CD4-positive, CD25-positive, alpha-beta regulatory T cell (primary cell): ENCODE measurements around the gene RANBP17. TPM values are rescaled to one million over a fixed set of nuclear protein-coding genes. Genes with fewer than 3 reads are reported as not detected.
"Not testable (repeated sequence)": the region's sequence is repeated elsewhere in the genome, so short reads cannot be mapped to it uniquely, and the experiment has no call there.

Experiments used
- ATAC-seq, 2 donors: fragments of 150-1000 bp; cut with Tn5 transposase; one replicate each; pipeline ENCODE4 v1.10.0; 2021; ENCODE audit warnings: low read depth in 2 of 2, moderate number of reproducible peaks in 2 of 2, moderate library complexity in 1 of 2
- DNase-seq, 3 donors: peaks; one replicate each; pipeline versions ENCODE4 v3.0.0 to v3.0.0-alpha.2; 2012 to 2022; ENCODE audit warnings: mixed read lengths in 1 of 3
- H3K27ac ChIP-seq: one replicate; pipeline ENCODE4 v1.7.0; 2013; ENCODE audit warnings: mild to moderate bottlenecking, low read length; ENCODE audit not compliant: insufficient read depth, poor library complexity, severe bottlenecking
- H3K27me3 ChIP-seq: one replicate; pipeline ENCODE4 v1.7.0; 2013; ENCODE audit warnings: low read length; ENCODE audit not compliant: control insufficient read depth, insufficient read depth
- H3K36me3 ChIP-seq: one replicate; pipeline ENCODE4 v1.7.0; 2013; ENCODE audit warnings: mild to moderate bottlenecking, low read length, moderate library complexity; ENCODE audit not compliant: control insufficient read depth, insufficient read depth
- H3K4me1 ChIP-seq: 2 replicates; pipeline ENCODE4 v1.7.0; 2013; ENCODE audit warnings: mild to moderate bottlenecking, low read length; ENCODE audit not compliant: insufficient read depth, control insufficient read depth, poor library complexity, severe bottlenecking
- H3K4me3 ChIP-seq: one replicate; pipeline ENCODE4 v1.7.0; 2013; ENCODE audit warnings: low read depth, mild to moderate bottlenecking, low read length, moderate library complexity
- H3K9me3 ChIP-seq, 2 experiments: 1 replicate in 1 of 2; 2 replicates in 1 of 2; pipeline ENCODE4 v1.7.0; 2013; ENCODE audit warnings: low read length in 2 of 2, mild to moderate bottlenecking in 1 of 2, moderate library complexity in 1 of 2; ENCODE audit not compliant: control insufficient read depth in 2 of 2
- H3K27ac Mint-ChIP-seq, 3 donors: one replicate each; pipeline ENCODE4 v1.8.0; 2020 to 2022; ENCODE audit warnings: mild to moderate bottlenecking in 3 of 3, mixed read lengths in 3 of 3, moderate library complexity in 2 of 3
- H3K27me3 Mint-ChIP-seq: one replicate; pipeline ENCODE4 v1.8.0; 2022; ENCODE audit warnings: mild to moderate bottlenecking, mixed read lengths
- H3K36me3 Mint-ChIP-seq: one replicate; pipeline ENCODE4 v1.8.0; 2020; ENCODE audit warnings: mixed read lengths
- H3K4me1 Mint-ChIP-seq, 4 donors: one replicate each; pipeline ENCODE4 v1.8.0; 2020 to 2022; ENCODE audit warnings: mixed read lengths in 4 of 4, mild to moderate bottlenecking in 1 of 4
- H3K4me3 Mint-ChIP-seq, 4 donors: one replicate each; pipeline ENCODE4 v1.8.0; 2020 to 2022; ENCODE audit warnings: mild to moderate bottlenecking in 4 of 4, mixed read lengths in 4 of 4, moderate library complexity in 3 of 4
- H3K9me3 Mint-ChIP-seq, 7 donors: one replicate each; pipeline ENCODE4 v1.8.0; 2020 to 2022; ENCODE audit warnings: mixed read lengths in 7 of 7, mild to moderate bottlenecking in 3 of 7, moderate library complexity in 2 of 7
- polyA plus RNA-seq, 4 donors: library from polyadenylated mRNA; unstranded; fragments of 300-500 nt; fragmentation: Illumina TruSeq; gene quantifications; one replicate each; pipeline ENCODE4 v1.2.3, GENCODE V29; 2021
- total RNA-seq: library from RNA; stranded (reverse); gene quantifications from one replicate; pipeline ENCODE4 v1.2.3, GENCODE V29; 2022

The RANBP17 gene
- total and polyA plus RNA-seq, 5 donors from 2014 or later, result not detected

GRCh38 chr5:170832241-170832640, 29.6 kb upstream of the RANBP17 start:
- Histone ChIP-seq H3K36me3 (no peaks in the 10 kb centered on the region), H3K4me3 (no peak overlapping the region), H3K27me3 (no peaks in the 10 kb centered on the region), H3K9me3 (no peaks in the 10 kb centered on the region), H3K4me1 (no peaks in the 10 kb centered on the region), H3K27ac (no peak overlapping the region)
- no peak overlapping the region for H3K27ac Mint-ChIP-seq
- no peaks in the 10 kb centered on the region for H3K36me3 Mint-ChIP-seq
- ATAC-seq (no peak), DNase-seq (no peak)
- H3K4me1 Mint-ChIP-seq, result no peaks in the 10 kb centered on the region
- H3K9me3 Mint-ChIP-seq, result peaks cover 0 to 9% (median 3%) of the 10 kb centered on the region in 7 donors
- H3K4me3 Mint-ChIP-seq, result no peak overlapping the region
- no peaks in the 10 kb centered on the region for H3K27me3 Mint-ChIP-seq

- H3K4me3 Mint-ChIP-seq, H3K9me3 Mint-ChIP-seq, H3K36me3 Mint-ChIP-seq, H3K27me3 ChIP-seq, H3K27me3 Mint-ChIP-seq, H3K27ac Mint-ChIP-seq, H3K4me3 ChIP-seq, ATAC-seq, H3K36me3 ChIP-seq, H3K4me1 ChIP-seq, H3K9me3 ChIP-seq, H3K4me1 Mint-ChIP-seq, DNase-seq, H3K27ac ChIP-seq: not testable (repeated sequence)
Observed at GRCh38 chr5:170833981-170834380, 27.8 kb upstream of the RANBP17 start.

GRCh38 chr5:170836226-170836625, 25.6 kb upstream of the RANBP17 start:
- Mint-ChIP-seq H3K4me3 (no peak overlapping the region), H3K9me3 (peaks cover 0 to 10% (median 3%) of the 10 kb centered on the region in 7 donors), H3K27ac (no peak overlapping the region), H3K27me3 (no peaks in the 10 kb centered on the region), H3K4me1 (no peaks in the 10 kb centered on the region), H3K36me3 (no peaks in the 10 kb centered on the region)
- no peaks in the 10 kb centered on the region for H3K9me3 ChIP-seq
- ATAC-seq (no peak), DNase-seq (no peak)
- no peaks in the 10 kb centered on the region for H3K27me3 ChIP-seq
- H3K4me1 ChIP-seq, result no peaks in the 10 kb centered on the region
- no peak overlapping the region for H3K4me3 ChIP-seq
- no peaks in the 10 kb centered on the region for H3K36me3 ChIP-seq
- H3K27ac ChIP-seq, result no peak overlapping the region

DNA sequence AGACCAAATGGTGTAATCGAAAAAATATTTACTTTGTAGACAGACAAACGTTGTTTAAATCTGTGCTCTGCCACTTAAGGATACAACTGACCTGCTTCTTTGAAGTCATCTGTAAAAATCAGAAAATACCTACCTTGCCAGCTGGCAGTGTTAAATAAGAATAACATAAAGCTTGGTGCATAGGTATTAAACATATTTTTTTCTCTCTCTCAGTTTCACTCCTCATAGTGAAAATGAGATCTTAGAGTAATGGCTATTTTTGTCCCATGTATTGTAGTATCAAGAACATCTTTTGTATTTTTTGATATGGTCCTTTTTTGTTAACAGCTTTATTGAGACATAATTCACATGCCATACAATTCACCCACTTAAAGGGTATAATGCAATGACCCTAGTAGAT, 17.9 kb upstream of the RANBP17 start:
- ATAC-seq, result no peak
- Histone ChIP-seq H3K4me3 (no peak overlapping the region), H3K27me3 (no peaks in the 10 kb centered on the region), H3K36me3 (no peaks in the 10 kb centered on the region), H3K4me1 (no peaks in the 10 kb centered on the region), H3K9me3 (no peaks in the 10 kb centered on the region), H3K27ac (no peak overlapping the region)
- Mint-ChIP-seq H3K36me3 (no peaks in the 10 kb centered on the region), H3K4me1 (peaks cover 0 to 3% (median 1%) of the 10 kb centered on the region in 4 donors), H3K27ac (no peak overlapping the region), H3K27me3 (no peaks in the 10 kb centered on the region), H3K4me3 (no peak overlapping the region), H3K9me3 (peaks cover 0 to 8% (median 0%) of the 10 kb centered on the region in 7 donors)
- no peak for DNase-seq

DNA sequence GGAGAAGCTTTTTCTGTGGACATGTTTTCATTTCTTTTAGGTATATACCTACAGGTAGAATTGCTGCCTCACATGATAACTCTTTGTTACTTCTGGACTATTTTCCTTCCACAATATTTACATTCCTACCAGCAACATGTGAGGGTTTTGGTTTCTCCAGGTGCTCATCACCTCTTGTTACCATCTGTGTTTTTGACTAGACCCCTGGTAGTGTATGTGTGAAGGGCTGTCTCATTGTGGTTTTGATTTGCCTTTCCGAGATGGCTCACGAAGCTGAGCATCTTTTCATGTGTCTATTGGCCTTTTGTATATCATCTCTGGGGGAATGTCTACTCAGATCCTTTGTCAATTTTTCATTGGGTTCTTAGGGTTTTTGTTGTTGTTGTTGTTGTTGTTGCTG, 17.2 kb upstream of the RANBP17 start:
- Mint-ChIP-seq H3K27ac (no peak overlapping the region), H3K4me3 (no peak overlapping the region), H3K36me3 (no peaks in the 10 kb centered on the region), H3K4me1 (peaks cover 0 to 3% (median 1%) of the 10 kb centered on the region in 4 donors), H3K27me3 (no peaks in the 10 kb centered on the region), H3K9me3 (peaks cover 0 to 6% (median 0%) of the 10 kb centered on the region in 7 donors)
- no peaks in the 10 kb centered on the region for H3K36me3 ChIP-seq
- H3K27ac ChIP-seq, result no peak overlapping the region
- no peak for ATAC-seq
- no peaks in the 10 kb centered on the region for H3K27me3 ChIP-seq
- H3K4me3 ChIP-seq, result no peak overlapping the region
- no peak for DNase-seq
- H3K4me1 ChIP-seq, result no peaks in the 10 kb centered on the region
- no peaks in the 10 kb centered on the region for H3K9me3 ChIP-seq

GRCh38 chr5:170846416-170846815, 15.4 kb upstream of the RANBP17 start:
- ATAC-seq (no peak), DNase-seq (no peak)
- H3K9me3 ChIP-seq, result no peaks in the 10 kb centered on the region
- no peak overlapping the region for H3K4me3 ChIP-seq
- Mint-ChIP-seq H3K4me3 (no peak overlapping the region), H3K4me1 (peaks cover 0 to 3% (median 1%) of the 10 kb centered on the region in 4 donors), H3K27me3 (peaks cover 2% of the 10 kb centered on the region), H3K27ac (no peak overlapping the region), H3K9me3 (peaks cover 0 to 6% (median 0%) of the 10 kb centered on the region in 7 donors), H3K36me3 (no peaks in the 10 kb centered on the region)
- no peaks in the 10 kb centered on the region for H3K27me3 ChIP-seq
- H3K4me1 ChIP-seq, result no peaks in the 10 kb centered on the region
- H3K27ac ChIP-seq, result no peak overlapping the region
- H3K36me3 ChIP-seq, result no peaks in the 10 kb centered on the region

DNA sequence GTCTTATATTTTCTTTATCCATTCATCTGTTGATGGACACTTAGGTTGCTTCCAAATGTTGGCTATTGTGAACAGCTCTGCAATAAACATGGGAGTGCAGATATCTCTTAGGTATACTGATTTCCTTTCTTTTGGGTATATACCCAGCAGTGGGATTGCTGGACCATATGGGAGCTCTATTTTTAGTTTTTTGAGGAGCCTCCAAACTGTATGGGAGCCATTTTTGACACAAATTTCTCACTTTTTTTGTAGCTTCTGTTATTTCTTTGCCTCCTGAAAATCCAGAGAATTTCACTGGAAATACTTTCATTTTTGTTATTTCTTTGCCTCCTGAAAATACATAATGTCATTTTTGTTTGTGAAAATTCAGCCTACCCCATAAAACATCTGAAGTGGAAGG, 15.0 kb upstream of the RANBP17 start:
- Mint-ChIP-seq H3K36me3 (no peaks in the 10 kb centered on the region), H3K27ac (no peak overlapping the region), H3K27me3 (peaks cover 6% of the 10 kb centered on the region), H3K4me1 (peaks cover 0 to 3% (median 1%) of the 10 kb centered on the region in 4 donors), H3K4me3 (no peak overlapping the region), H3K9me3 (peaks cover 0 to 6% (median 0%) of the 10 kb centered on the region in 7 donors)
- ATAC-seq (no peak), DNase-seq (no peak)
- H3K27ac ChIP-seq, result no peak overlapping the region
- no peaks in the 10 kb centered on the region for H3K27me3 ChIP-seq
- H3K4me3 ChIP-seq, result no peak overlapping the region
- H3K9me3 ChIP-seq, result no peaks in the 10 kb centered on the region
- no peaks in the 10 kb centered on the region for H3K36me3 ChIP-seq
- H3K4me1 ChIP-seq, result no peaks in the 10 kb centered on the region

DNA sequence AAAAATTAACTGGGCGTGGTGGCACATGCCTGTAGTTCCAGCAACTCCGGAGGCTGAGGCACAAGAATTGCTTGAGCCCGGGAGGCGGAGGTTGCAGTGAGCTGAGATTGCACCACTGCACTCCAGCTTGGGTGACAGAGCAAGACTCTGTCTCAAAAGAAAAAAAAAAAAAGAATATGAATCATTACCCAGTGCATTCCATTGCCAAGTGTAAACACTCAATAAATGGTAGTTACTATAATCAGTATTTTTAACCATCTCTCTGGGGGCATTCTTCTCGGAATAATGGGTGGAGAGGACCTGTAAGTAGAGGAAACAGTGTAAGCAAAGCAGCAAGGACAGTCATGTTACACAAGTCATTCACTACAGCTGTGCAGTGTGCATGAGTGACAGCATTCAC, 13.8 kb upstream of the RANBP17 start:
- H3K9me3 ChIP-seq, result no peaks in the 10 kb centered on the region
- Mint-ChIP-seq H3K36me3 (no peaks in the 10 kb centered on the region), H3K4me3 (no peak overlapping the region), H3K9me3 (peaks cover 0 to 6% (median 0%) of the 10 kb centered on the region in 7 donors), H3K27me3 (peaks cover 10% of the 10 kb centered on the region), H3K4me1 (peaks cover 0 to 3% (median 1%) of the 10 kb centered on the region in 4 donors), H3K27ac (no peak overlapping the region)
- ATAC-seq (no peak), DNase-seq (no peak)
- H3K27ac ChIP-seq, result no peak overlapping the region
- no peaks in the 10 kb centered on the region for H3K27me3 ChIP-seq
- no peak overlapping the region for H3K4me3 ChIP-seq
- no peaks in the 10 kb centered on the region for H3K36me3 ChIP-seq
- no peaks in the 10 kb centered on the region for H3K4me1 ChIP-seq
